Activated naive CD4-positive, alpha-beta T cell treated with anti-CD3 and anti-CD28 coated beads, Interleukin-2, amount 50 U/mL, for 24 hours (primary cell): Measurements from ENCODE around the gene NT5C2.

Source experiments
- H3K27ac Mint-ChIP-seq: one replicate; pipeline ENCODE4 v1.8.0; 2021; ENCODE audit warnings: mild to moderate bottlenecking, mixed read lengths
- H3K27me3 Mint-ChIP-seq: one replicate; pipeline ENCODE4 v1.8.0; 2021; ENCODE audit warnings: mixed read lengths
- H3K36me3 Mint-ChIP-seq: one replicate; pipeline ENCODE4 v1.8.0; 2021; ENCODE audit warnings: mixed read lengths
- H3K4me1 Mint-ChIP-seq: one replicate; pipeline ENCODE4 v1.8.0; 2021; ENCODE audit warnings: mixed read lengths
- H3K4me3 Mint-ChIP-seq: one replicate; pipeline ENCODE4 v1.8.0; 2021; ENCODE audit warnings: mild to moderate bottlenecking, mixed read lengths
- H3K9me3 Mint-ChIP-seq: one replicate; pipeline ENCODE4 v1.8.0; 2021; ENCODE audit warnings: mixed read lengths

The NT5C2 gene

GRCh38 chr10:103124420-103125096 is 68.5 kb downstream of the NT5C2 start:
- peaks cover 31% of the 10 kb centered on the region for H3K4me1 Mint-ChIP-seq
- H3K9me3 Mint-ChIP-seq = no peaks in the 10 kb centered on the region
- no peak overlapping the region for H3K4me3 Mint-ChIP-seq
- no peak overlapping the region for H3K27ac Mint-ChIP-seq
- no peaks in the 10 kb centered on the region for H3K27me3 Mint-ChIP-seq
- H3K36me3 Mint-ChIP-seq = peaks cover 5% of the 10 kb centered on the region

- Mint-ChIP-seq H3K27me3 (no peaks in the 10 kb centered on the region), H3K4me1 (peaks cover 31% of the 10 kb centered on the region), H3K27ac (no peak overlapping the region), H3K36me3 (peaks cover 5% of the 10 kb centered on the region), H3K4me3 (no peak overlapping the region), H3K9me3 (no peaks in the 10 kb centered on the region)
Observed at GRCh38 chr10:103123282-103124024, 69.6 kb downstream of the NT5C2 start.

GRCh38 chr10:103120977-103121735 is 71.9 kb downstream of the NT5C2 start:
- H3K27ac Mint-ChIP-seq = no peak overlapping the region
- peaks cover 3% of the 10 kb centered on the region for H3K36me3 Mint-ChIP-seq
- peaks cover 33% of the 10 kb centered on the region for H3K4me1 Mint-ChIP-seq
- no peak overlapping the region for H3K4me3 Mint-ChIP-seq
- H3K27me3 Mint-ChIP-seq = no peaks in the 10 kb centered on the region
- H3K9me3 Mint-ChIP-seq = no peaks in the 10 kb centered on the region

- H3K27ac Mint-ChIP-seq = no peak overlapping the region
- no peak overlapping the region for H3K4me3 Mint-ChIP-seq
- peaks cover 27% of the 10 kb centered on the region for H3K4me1 Mint-ChIP-seq
- H3K36me3 Mint-ChIP-seq = no peaks in the 10 kb centered on the region
- no peaks in the 10 kb centered on the region for H3K9me3 Mint-ChIP-seq
- no peaks in the 10 kb centered on the region for H3K27me3 Mint-ChIP-seq
Observed at GRCh38 chr10:103120546-103120945, 72.5 kb downstream of the NT5C2 start.

- no peaks in the 10 kb centered on the region for H3K27me3 Mint-ChIP-seq
- H3K4me3 Mint-ChIP-seq = no peak overlapping the region
Observed at GRCh38 chr10:103117247-103117646, 75.8 kb downstream of the NT5C2 start.

GRCh38 chr10:103114876-103115275 is 78.2 kb downstream of the NT5C2 start:
- peaks cover 19% of the 10 kb centered on the region for H3K4me1 Mint-ChIP-seq
- no peaks in the 10 kb centered on the region for H3K9me3 Mint-ChIP-seq
- H3K36me3 Mint-ChIP-seq = no peaks in the 10 kb centered on the region
- no peaks in the 10 kb centered on the region for H3K27me3 Mint-ChIP-seq
- H3K4me3 Mint-ChIP-seq = no peak overlapping the region
- no peak overlapping the region for H3K27ac Mint-ChIP-seq

More at GRCh38 chr10:103117247-103117646, 75.8 kb downstream of the NT5C2 start:
- no peaks in the 10 kb centered on the region for H3K36me3 Mint-ChIP-seq
- H3K9me3 Mint-ChIP-seq = no peaks in the 10 kb centered on the region
- H3K27ac Mint-ChIP-seq = no peak overlapping the region
- H3K4me1 Mint-ChIP-seq = peaks cover 10% of the 10 kb centered on the region

GRCh38 chr10:103111918-103112877 is 80.9 kb downstream of the NT5C2 start:
- Mint-ChIP-seq H3K36me3 (peaks cover 2% of the 10 kb centered on the region), H3K27ac (peak overlapping the region; percentile 76), H3K9me3 (no peaks in the 10 kb centered on the region), H3K4me1 (peaks cover 16% of the 10 kb centered on the region), H3K27me3 (no peaks in the 10 kb centered on the region), H3K4me3 (no peak overlapping the region)

- H3K9me3 Mint-ChIP-seq = no peaks in the 10 kb centered on the region
- H3K36me3 Mint-ChIP-seq = peaks cover 2% of the 10 kb centered on the region
- no peak overlapping the region for H3K27ac Mint-ChIP-seq
- H3K4me1 Mint-ChIP-seq = peaks cover 16% of the 10 kb centered on the region
- H3K27me3 Mint-ChIP-seq = no peaks in the 10 kb centered on the region
- no peak overlapping the region for H3K4me3 Mint-ChIP-seq
Observed at GRCh38 chr10:103111031-103111917, 81.8 kb downstream of the NT5C2 start.

- Mint-ChIP-seq H3K4me3 (no peak overlapping the region), H3K36me3 (peaks cover 3% of the 10 kb centered on the region), H3K27me3 (no peaks in the 10 kb centered on the region), H3K9me3 (no peaks in the 10 kb centered on the region), H3K4me1 (peaks cover 16% of the 10 kb centered on the region), H3K27ac (no peak overlapping the region)
Observed at GRCh38 chr10:103110407-103110806, 82.7 kb downstream of the NT5C2 start.

GRCh38 chr10:103109821-103110220 is 83.3 kb downstream of the NT5C2 start:
- H3K27ac Mint-ChIP-seq = no peak overlapping the region
- H3K4me1 Mint-ChIP-seq = peaks cover 16% of the 10 kb centered on the region

GRCh38 chr10:103106539-103106938 is 86.5 kb downstream of the NT5C2 start:
- Mint-ChIP-seq H3K4me1 (peaks cover 9% of the 10 kb centered on the region), H3K27ac (no peak overlapping the region), H3K36me3 (peaks cover 3% of the 10 kb centered on the region), H3K4me3 (no peak overlapping the region), H3K27me3 (no peaks in the 10 kb centered on the region), H3K9me3 (no peaks in the 10 kb centered on the region)

More at GRCh38 chr10:103109821-103110220, 83.3 kb downstream of the NT5C2 start:
- Mint-ChIP-seq H3K4me3 (no peak overlapping the region), H3K36me3 (peaks cover 3% of the 10 kb centered on the region), H3K9me3 (no peaks in the 10 kb centered on the region), H3K27me3 (no peaks in the 10 kb centered on the region)

GRCh38 chr10:103105462-103105861 is 87.6 kb downstream of the NT5C2 start:
- peaks cover 4% of the 10 kb centered on the region for H3K4me1 Mint-ChIP-seq
- H3K36me3 Mint-ChIP-seq = peaks cover 3% of the 10 kb centered on the region
- no peaks in the 10 kb centered on the region for H3K27me3 Mint-ChIP-seq
- no peak overlapping the region for H3K27ac Mint-ChIP-seq
- no peak overlapping the region for H3K4me3 Mint-ChIP-seq
- no peaks in the 10 kb centered on the region for H3K9me3 Mint-ChIP-seq

GRCh38 chr10:103104721-103105120 is 88.4 kb downstream of the NT5C2 start:
- peaks cover 3% of the 10 kb centered on the region for H3K36me3 Mint-ChIP-seq
- H3K9me3 Mint-ChIP-seq = no peaks in the 10 kb centered on the region
- no peak overlapping the region for H3K27ac Mint-ChIP-seq
- peaks cover 4% of the 10 kb centered on the region for H3K4me1 Mint-ChIP-seq
- H3K4me3 Mint-ChIP-seq = no peak overlapping the region
- no peaks in the 10 kb centered on the region for H3K27me3 Mint-ChIP-seq

- no peaks in the 10 kb centered on the region for H3K9me3 Mint-ChIP-seq
- no peak overlapping the region for H3K27ac Mint-ChIP-seq
- H3K4me1 Mint-ChIP-seq = peaks cover 4% of the 10 kb centered on the region
- no peaks in the 10 kb centered on the region for H3K27me3 Mint-ChIP-seq
- H3K4me3 Mint-ChIP-seq = no peak overlapping the region
- peaks cover 1% of the 10 kb centered on the region for H3K36me3 Mint-ChIP-seq
Observed at GRCh38 chr10:103103989-103104388, 89.1 kb downstream of the NT5C2 start.
